DLD1 (cell line): ENCODE data around the gene PFKP.
"Not testable (repeated sequence)": the region's sequence is repeated elsewhere in the genome, so short reads cannot be mapped to it uniquely, and the experiment has no call there.

Source experiments
- in situ Hi-C: cut with HindIII; loops from 2 replicates; pipeline ENCODE4 v1.10.0; 2017; ENCODE audit warnings: low sequenced_read_pairs

PFKP gene

GRCh38 chr10:3095373-3096139 lies 28.2 kb downstream of the PFKP start:
- in situ Hi-C loops, result no loop called here

DNA sequence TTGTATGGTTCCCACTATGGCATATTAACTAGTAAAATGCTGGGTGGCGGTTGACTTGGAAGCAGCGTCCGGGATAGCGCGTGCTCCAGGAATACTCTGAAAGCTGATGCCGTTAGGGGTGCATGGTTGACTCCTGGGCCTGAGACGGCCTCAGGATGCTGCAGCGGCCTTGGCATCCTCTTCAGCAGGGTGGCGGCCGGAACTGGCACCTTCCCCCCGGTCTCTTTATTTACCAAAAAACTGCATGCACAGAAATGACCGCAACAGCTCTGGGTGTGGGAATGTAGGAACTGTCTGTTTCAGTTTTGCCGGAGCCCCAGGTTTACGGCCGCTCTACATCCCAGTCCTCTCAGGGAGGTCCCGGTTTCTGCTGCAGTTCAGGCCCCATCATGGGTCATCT lies 28.8 kb downstream of the PFKP start:
- in situ Hi-C loops, result no loop called here

GRCh38 chr10:3097160-3097559 lies 29.8 kb downstream of the PFKP start:
- in situ Hi-C loops, result no loop called here

DNA sequence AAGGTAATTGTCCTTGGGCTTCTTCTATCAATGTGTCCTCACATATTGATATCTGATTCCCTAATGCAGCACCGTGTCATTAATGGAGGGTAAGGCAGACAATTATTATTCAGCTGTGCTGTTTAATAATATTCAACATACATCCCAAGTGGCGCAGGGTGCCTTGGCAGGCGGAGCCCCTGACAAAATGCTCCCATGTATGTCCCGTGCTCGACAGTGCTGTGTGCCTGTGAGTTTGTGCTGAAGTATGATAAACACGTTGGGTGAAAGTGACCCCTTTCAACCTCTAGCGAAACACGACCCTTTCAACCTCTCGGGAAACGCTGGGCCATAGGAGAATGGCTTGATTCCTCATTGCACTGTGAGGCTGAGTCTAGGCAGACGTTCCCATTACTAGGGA lies 31.3 kb downstream of the PFKP start:
- in situ Hi-C loops, result no loop called here

DNA sequence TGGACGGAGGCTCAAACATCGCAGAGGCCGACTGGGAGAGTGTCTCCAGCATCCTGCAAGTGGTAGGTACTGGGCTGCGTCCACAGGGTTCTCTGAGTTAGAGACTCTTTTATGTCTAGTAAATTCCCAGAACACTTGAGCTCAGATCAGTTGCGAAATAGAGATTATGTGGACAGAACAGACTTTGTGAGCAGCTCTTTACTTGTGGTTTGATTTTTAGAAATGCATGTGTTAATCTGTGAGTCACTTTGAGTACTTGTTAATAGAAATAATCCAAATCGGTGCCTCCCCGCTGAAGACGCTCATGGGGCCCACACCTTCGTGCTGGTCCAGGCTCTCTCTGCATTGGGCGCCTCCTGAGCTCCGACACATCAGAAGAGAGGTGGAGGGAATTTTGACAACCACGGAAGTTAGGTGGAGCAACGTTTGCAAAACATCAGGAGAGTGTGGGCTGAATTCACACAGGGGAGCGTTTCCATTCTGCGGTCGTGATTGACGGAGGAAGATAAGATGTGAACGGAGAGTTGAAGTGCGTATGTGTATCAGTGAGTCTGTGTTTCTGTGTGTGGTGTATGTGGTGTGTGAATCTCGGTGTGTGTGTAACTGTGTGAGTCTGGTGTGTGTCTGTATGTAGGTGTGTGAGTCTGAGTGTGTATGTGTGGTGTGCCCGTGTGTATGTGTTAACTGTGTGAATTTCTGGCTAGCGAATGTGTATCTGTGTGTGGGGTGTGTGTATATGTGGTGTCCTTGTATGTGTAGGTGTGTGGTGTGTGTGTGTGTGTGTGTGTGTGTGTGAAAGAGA lies 32.1 kb downstream of the PFKP start:
- in situ Hi-C loops, result no loop called here

GRCh38 chr10:3100093-3100792 lies 32.9 kb downstream of the PFKP start:
- in situ Hi-C loops, result no loop called here

- in situ Hi-C loops, result no loop called here
These were observed 33.7 kb downstream of the PFKP start for GRCh38 chr10:3100856-3101640.

- in situ Hi-C loops, result no loop called here
These were observed 35.5 kb downstream of the PFKP start for GRCh38 chr10:3102720-3103427.

DNA sequence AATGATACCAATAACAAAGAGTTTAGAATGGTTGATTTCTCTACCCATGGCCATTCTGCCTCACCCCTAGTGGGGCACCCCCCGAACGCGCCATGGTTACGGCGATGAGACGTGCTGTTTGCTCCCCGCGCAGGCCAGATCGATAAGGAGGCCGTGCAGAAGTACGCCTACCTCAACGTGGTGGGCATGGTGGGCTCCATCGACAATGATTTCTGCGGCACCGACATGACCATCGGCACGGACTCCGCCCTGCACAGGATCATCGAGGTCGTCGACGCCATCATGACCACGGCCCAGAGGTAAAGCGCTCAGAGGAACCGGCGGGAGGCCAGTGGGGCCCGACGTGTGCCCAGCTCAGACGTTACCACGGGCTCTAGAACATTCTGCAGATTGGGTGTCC lies 36.3 kb downstream of the PFKP start:
- in situ Hi-C loops, result no loop called here

DNA sequence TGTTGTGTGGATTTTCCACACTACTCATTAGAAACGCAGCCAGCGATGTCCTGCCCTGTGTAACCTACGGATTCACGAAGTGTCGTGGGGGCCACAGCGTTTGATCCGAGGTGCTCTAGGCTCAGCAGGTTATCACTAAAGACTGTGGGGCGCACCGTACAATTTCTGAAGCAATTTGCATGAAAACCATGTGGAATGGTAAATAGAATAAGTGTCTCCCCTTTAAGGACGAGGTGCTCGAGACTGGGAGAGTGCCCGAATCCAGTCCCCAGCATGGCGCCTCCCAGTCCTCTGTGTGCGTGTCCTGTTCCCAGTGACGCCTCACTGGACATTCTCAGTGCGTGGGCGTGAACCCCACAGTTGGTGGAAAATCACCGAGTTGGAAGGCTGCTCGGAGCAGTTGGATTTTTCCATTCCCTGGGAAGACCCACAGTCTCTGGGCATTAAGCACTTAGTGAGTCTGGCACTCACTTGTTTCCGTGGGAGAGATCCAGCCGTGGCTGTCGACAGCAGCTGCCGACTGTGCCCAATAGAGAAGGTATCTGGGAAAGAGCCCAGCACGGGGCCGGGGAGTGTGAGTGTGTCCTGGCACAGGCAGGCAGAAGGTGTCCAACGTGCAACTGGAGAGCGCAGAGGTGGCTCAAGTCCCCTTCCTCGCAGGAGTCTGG lies 37.0 kb downstream of the PFKP start:
- in situ Hi-C loops, result no loop called here

DNA sequence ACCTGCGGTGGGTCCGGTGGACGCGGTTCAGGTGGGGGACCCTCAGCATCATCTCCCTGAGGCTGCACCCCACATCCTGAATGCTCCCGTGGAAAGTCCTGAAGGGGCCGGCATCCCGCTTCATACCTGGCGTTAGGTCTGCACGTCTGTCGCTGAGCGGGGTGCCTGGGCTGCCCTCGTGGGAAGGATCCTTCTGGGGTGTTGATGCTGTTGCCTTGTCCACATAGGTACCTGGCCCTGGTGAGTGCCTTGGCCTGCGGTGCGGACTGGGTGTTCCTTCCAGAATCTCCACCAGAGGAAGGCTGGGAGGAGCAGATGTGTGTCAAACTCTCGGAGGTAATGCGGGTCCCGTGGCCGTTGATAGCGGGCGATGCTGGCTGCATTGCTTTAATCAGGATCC lies 37.8 kb downstream of the PFKP start:
- in situ Hi-C loops, result no loop called here

DNA sequence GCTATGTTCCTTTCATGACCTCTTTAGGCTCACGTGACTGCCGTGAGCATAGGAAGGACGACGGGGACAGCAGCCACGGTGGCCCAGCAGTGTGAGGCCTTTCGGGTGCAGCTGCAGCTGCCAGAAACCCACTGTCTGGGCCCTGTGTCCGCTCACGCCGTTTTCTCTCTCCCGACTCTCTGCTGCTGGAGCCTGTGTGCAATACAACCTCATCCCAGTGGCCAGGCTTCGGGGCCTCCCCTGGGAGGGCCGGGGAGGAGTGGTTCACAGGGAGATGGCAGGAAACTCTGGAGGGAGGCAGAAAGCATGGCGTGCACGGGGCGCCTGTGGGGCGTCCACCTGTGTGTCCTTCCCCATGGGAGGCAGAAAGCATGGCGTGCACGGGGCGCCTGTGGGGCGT lies 38.6 kb downstream of the PFKP start:
- in situ Hi-C loops, result no loop called here

- in situ Hi-C loops, result not testable (repeated sequence)
These were observed 39.0 kb downstream of the PFKP start for GRCh38 chr10:3106328-3106727.

GRCh38 chr10:3106928-3107425 lies 39.6 kb downstream of the PFKP start:
- in situ Hi-C loops, result no loop called here

DNA sequence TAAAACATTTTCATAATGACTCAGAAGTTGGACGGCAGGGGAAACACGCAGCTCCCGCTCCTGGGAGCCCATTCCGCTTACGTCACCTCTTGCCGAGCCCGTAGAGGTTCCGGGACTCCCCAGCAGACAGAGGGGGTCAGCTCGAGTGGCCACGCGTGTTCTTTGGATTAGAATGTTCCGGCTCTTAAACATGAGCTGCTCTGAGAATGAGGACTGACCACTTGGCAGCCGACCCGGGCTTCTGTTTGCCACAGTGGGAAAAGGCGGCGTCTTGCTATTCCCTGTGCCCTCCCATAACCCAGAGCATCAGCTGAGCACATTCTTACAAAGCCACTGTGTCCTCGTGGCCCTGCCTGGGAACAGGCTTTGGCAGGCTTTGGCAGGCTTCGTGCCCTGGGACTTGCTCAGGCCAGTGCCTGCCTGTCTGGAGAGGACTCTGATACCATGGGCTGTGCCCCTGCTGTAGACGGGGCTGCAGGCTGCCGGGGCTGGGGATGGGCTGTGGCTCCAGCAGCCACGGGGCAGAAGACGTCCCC lies 40.1 kb downstream of the PFKP start:
- in situ Hi-C loops, result no loop called here

GRCh38 chr10:3108033-3108432 lies 40.7 kb downstream of the PFKP start:
- in situ Hi-C loops, result no loop called here

DNA sequence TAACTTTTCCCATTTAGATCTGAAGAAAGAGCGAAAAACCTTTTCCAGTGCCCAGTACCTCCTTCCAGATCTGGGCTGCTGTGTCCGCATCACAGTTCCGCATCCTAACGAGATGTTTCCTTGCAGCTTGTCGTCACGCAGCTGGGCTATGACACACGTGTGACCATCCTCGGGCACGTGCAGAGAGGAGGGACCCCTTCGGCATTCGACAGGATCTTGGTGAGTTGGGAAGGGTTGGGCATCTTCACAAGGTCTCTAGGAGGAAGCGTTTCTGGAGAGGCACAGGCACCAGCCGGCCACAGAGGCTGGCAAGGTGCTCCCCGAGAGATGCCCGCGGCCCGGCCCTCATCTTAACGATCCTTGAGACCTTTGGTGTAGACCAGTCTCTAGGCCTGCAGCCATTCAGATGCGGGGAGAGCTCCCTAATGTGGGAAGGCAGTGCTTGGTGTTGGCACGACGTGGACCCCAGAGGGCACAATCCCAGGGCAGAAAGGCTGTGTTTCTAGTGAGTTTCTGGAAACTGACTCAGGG lies 41.3 kb downstream of the PFKP start:
- in situ Hi-C loops, result no loop called here

- in situ Hi-C loops, result no loop called here
These were observed 41.8 kb downstream of the PFKP start for GRCh38 chr10:3109196-3109595.

DNA sequence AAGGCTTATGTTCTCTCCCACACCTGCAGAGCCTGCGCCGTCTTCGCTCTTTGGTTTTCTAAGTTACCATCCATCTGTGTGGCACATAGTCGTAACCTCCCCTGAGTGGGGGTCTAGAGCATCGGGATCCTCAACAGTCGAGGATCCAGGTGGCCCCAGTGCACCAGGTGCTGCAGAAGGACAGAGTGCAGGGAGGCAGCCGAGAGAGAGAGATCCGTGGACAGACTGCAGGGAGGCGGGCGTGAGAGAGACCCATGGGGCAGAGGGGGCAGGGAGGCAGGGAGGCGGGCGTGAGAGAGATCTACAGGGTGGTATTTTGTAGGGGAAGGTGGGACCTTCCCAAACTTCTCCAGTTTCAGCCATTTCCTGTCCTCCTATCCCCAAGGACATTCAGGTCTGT lies 42.3 kb downstream of the PFKP start:
- in situ Hi-C loops, result no loop called here
